Stimulated activated effector memory CD8-positive, alpha-beta T cell treated with anti-CD3 and anti-CD28 coated beads, Interleukin-12 subunit alpha, Interleukin-12 subunit beta, amount 100 ng/mL, for 72 hours (primary cell): ENCODE results near the gene SH3RF1.

ENCODE experiments used
- ATAC-seq: fragments of 150-1000 bp; cut with Tn5 transposase; 2 replicates; pipeline ENCODE4 v1.10.0; 2021
- DNase-seq, 2 donors: peaks; one replicate each; pipeline ENCODE4 v3.0.0; 2021 to 2022; ENCODE audit warnings: low spot score in 2 of 2
- H3K27ac Mint-ChIP-seq: one replicate; pipeline ENCODE4 v1.8.0; 2022; ENCODE audit warnings: mild to moderate bottlenecking, mixed read lengths
- H3K36me3 Mint-ChIP-seq: one replicate; pipeline ENCODE4 v1.8.0; 2022; ENCODE audit warnings: mild to moderate bottlenecking, mixed read lengths
- H3K4me1 Mint-ChIP-seq: one replicate; pipeline ENCODE4 v1.8.0; 2022; ENCODE audit warnings: mixed read lengths
- H3K4me3 Mint-ChIP-seq: one replicate; pipeline ENCODE4 v1.8.0; 2022; ENCODE audit warnings: mild to moderate bottlenecking, mixed read lengths
- H3K9me3 Mint-ChIP-seq: one replicate; pipeline ENCODE4 v1.8.0; 2022; ENCODE audit warnings: mixed read lengths

SH3RF1 gene

DNA sequence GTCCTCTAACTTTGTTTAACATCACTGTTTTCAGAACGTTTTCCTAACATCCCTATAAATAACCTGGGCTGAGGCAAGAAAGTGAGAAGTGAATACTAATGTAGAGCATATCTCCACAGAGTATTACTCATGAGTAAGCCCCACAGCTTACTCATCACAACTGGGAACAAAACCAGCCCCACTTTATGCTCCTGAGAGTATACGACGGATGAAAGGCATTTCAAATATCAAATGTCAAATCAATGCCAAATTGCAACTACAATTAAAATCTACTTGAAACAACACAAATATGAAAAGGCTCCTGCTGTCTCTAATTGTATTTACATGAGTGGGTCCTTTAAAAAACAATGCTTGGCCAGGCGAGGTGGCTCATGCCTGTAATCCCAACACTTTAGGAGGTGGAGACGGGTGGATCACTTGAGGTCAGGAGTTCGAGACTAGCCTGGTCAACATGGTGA is 41.2 kb downstream of the SH3RF1 start:
- no peaks in the 10 kb centered on the region for H3K4me1 Mint-ChIP-seq
- no peak overlapping the region for H3K27ac Mint-ChIP-seq
- H3K9me3 Mint-ChIP-seq = no peaks in the 10 kb centered on the region
- no peak overlapping the region for H3K4me3 Mint-ChIP-seq
- DNase-seq (no peak), ATAC-seq (no peak)
- H3K36me3 Mint-ChIP-seq = no peaks in the 10 kb centered on the region

DNA sequence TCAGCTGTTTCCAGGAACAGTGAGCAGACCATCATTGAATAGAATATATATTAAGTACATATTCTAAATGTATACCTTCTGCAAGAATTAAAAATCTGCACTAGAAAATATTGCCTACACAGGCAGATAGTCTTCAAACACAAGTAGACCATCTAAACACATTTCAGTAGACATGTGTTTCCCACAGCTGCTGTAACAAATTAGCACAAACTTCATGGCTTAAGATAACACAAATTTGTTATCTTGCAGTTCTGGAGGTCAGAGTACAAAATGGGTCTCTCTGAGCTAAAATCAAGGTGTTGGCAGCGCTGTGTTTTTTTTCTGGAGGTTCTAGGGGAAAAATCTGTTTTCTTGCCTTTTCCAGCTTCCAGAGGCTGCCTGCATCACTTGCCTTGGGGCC is 42.7 kb downstream of the SH3RF1 start:
- Mint-ChIP-seq H3K4me3 (no peak overlapping the region), H3K4me1 (no peaks in the 10 kb centered on the region)

DNA sequence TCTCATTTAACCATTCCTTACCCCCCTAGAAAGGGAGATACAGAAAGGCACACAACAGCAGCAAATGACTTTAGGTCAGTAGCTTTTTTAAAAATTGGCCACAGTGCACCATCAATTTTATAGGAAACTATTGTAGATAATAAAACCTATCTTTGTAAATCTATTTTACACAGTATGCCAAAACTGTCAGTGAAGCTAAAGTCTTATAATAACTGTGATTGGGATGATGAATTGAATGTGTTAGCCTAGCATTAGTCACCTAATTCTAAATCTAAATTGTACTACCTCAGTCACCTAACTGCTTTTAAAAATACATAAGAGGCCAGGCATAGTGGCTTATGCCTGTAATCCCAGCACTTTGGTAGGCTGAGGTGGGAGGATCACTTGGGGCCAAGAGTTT is 44.2 kb downstream of the SH3RF1 start:
- no peaks in the 10 kb centered on the region for H3K36me3 Mint-ChIP-seq
- ATAC-seq (no peak), DNase-seq (no peak)
- no peaks in the 10 kb centered on the region for H3K4me1 Mint-ChIP-seq
- no peaks in the 10 kb centered on the region for H3K9me3 Mint-ChIP-seq
- H3K27ac Mint-ChIP-seq = no peak overlapping the region
- no peak overlapping the region for H3K4me3 Mint-ChIP-seq

More for the DNA sequence above, 42.7 kb downstream of the SH3RF1 start:
- ATAC-seq = no peak
- H3K27ac Mint-ChIP-seq = no peak overlapping the region
- H3K36me3 Mint-ChIP-seq = no peaks in the 10 kb centered on the region
- no peak for DNase-seq
- no peaks in the 10 kb centered on the region for H3K9me3 Mint-ChIP-seq

DNA sequence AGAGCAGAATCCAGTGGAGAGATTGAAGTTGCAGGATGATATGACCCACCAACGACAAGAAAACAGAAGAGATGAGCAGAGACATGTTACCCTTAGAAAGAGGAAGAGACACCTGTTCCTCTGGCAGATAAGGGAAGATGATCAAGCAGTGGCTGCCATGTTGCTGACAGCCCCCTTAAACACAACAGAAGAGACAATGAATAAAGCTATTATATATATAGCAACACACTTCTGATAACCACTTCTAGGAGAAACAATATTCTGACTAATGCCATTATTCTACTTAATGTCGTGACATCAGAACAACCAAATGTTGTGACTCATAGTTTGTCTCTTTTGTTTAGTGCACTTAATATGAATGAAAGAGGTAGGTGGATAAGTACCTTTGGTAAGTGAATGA is 44.9 kb downstream of the SH3RF1 start:
- no peaks in the 10 kb centered on the region for H3K4me1 Mint-ChIP-seq
- no peaks in the 10 kb centered on the region for H3K9me3 Mint-ChIP-seq
- ATAC-seq (peak; percentile 18), DNase-seq (no peak)
- H3K36me3 Mint-ChIP-seq = no peaks in the 10 kb centered on the region
- H3K4me3 Mint-ChIP-seq = no peak overlapping the region
- no peak overlapping the region for H3K27ac Mint-ChIP-seq

DNA sequence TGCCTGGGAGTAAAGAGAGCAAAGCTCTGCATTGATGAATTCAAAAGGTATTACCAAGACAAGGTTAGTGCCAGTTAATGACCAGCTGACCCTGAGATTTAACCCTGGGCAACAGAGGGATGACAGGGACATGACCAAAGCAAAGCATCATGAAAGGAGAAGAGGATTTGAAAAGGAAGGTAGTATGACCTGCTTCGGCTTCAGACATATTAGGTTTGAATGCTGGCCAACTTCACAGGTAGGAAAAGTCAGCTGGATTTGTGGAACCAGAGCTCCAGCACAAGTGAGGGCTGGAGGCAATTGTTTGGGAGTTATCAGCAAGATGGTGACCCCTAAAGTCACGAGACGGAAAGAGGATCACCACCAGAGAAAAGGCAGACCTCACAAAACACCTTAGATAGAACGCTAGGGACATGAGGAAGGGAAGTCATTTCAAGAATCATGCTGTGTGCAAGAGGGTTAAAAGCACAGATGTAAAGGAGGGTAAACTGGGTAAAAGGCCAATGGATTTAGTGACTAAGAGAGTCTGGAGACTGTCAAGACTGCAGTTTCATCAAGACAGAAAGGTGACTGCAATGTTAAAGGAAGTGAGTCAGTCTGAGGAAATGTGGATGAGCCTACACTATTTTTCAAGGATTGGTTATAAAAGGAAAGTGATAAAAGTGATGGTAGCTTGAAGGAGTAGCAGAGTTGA is 45.6 kb downstream of the SH3RF1 start:
- no peaks in the 10 kb centered on the region for H3K36me3 Mint-ChIP-seq
- H3K4me1 Mint-ChIP-seq = no peaks in the 10 kb centered on the region
- DNase-seq = no peak
- peak; percentile 80 for ATAC-seq
- H3K4me3 Mint-ChIP-seq = no peak overlapping the region
- H3K27ac Mint-ChIP-seq = no peak overlapping the region
- no peaks in the 10 kb centered on the region for H3K9me3 Mint-ChIP-seq

DNA sequence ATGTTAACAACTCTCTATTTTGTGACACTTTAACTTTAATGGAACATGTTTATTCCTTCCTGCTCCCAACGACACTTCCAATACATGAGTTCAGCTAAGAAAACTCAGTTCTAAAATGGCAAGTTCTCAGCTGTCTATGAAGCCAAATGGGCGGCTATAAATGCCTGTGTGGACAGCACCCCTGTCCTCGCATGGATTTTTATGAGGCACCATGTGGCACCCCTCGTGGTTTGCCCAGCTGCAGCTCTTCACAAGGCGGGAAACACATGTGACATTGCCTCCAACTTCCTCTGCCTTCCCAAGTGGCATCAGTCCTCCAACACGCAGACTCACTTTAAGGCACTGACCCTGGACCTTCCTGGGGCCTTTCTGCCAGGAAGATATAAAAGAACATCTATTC is 48.0 kb downstream of the SH3RF1 start:
- no peak overlapping the region for H3K4me3 Mint-ChIP-seq
- no peaks in the 10 kb centered on the region for H3K4me1 Mint-ChIP-seq
- DNase-seq (no peak), ATAC-seq (no peak)
- no peaks in the 10 kb centered on the region for H3K9me3 Mint-ChIP-seq
- no peak overlapping the region for H3K27ac Mint-ChIP-seq
- H3K36me3 Mint-ChIP-seq = no peaks in the 10 kb centered on the region

DNA sequence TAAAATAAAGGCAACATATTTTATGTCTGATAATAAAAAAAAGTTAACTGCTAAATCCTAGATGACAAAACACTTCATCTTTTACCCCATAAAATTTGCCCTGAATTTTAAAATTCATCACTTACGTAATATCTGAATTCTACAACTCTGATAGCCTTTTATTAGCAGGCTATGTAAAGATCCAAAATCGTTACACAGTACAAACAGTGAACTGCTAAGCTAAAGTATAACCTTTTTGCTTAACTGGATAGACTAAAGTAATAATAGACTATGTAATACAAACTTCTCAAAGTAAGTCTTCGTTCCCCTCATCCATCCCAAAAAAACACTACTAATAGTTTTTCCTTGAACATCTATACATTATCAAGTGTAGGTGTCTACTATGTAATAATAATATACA is 49.1 kb downstream of the SH3RF1 start:
- Mint-ChIP-seq H3K4me3 (no peak overlapping the region), H3K9me3 (no peaks in the 10 kb centered on the region), H3K36me3 (no peaks in the 10 kb centered on the region), H3K27ac (no peak overlapping the region), H3K4me1 (no peaks in the 10 kb centered on the region)
- no peak for ATAC-seq
- no peak for DNase-seq

DNA sequence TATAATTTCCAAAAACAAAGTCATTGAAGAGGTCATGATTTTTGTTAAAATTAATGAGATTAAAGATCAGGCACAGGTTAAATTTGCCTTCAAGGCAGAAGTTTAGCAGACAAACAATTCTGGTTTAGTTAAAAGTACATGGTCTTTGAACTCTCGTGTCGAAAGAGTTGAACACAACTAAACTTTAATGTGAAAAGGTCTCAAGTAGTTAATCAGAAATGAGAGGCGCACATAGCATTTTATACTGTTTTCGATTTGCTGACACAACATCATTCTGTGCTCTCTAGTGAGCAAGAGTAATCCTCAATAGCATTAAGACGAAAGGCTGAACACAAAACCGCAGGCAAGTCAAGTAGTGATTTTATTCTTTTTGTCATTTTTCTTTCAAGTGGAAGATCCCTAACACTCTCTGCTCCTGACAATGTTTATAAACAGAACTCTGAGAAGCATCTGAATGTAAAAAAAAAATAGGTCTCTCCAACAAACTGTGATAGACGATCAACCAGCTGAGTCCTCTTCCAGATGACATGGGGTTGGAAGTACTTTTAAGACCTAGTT is 49.8 kb downstream of the SH3RF1 start:
- no peaks in the 10 kb centered on the region for H3K4me1 Mint-ChIP-seq
- H3K27ac Mint-ChIP-seq = no peak overlapping the region
- ATAC-seq (no peak), DNase-seq (no peak)
- H3K4me3 Mint-ChIP-seq = no peak overlapping the region
- no peaks in the 10 kb centered on the region for H3K36me3 Mint-ChIP-seq
- H3K9me3 Mint-ChIP-seq = no peaks in the 10 kb centered on the region

DNA sequence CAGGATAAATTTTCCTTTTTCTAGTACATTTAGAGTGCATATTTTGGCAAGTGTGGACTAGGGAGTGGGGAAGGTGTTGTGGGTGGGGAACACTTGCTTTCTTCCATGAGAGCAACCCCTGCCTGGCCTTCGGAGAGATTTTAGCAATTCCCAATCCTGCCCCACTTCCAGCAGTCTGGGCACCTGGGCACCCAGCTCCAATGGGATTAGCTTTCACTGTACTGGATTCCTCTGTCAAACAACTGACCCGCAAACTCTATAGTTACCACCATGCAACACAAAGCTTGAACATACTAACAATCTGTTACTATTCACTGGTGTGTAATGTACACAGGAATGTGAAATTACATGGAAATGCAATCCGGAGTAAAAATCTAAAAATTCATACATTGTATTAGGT is 50.3 kb downstream of the SH3RF1 start:
- ATAC-seq = no peak
- Mint-ChIP-seq H3K9me3 (no peaks in the 10 kb centered on the region), H3K4me1 (no peaks in the 10 kb centered on the region), H3K36me3 (no peaks in the 10 kb centered on the region), H3K27ac (no peak overlapping the region), H3K4me3 (no peak overlapping the region)
- DNase-seq = no peak

DNA sequence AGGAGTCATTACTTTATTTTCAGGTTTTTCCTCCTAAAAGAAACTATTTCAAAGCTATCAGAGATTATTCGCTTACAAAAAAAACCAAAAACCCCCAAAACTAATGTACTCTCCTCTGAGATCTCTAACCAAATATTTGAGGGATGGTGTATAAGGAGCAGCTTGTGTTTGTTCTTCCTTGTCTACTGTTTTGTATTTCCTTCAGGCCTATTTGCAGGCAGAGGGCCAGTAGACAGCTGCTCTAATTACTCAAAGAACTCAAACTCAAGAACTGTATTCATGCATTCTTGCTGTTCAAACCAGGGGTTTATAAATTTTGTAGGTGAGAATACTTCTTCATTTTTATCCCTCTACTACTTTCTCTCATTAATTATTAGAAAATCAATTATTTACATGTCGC is 51.3 kb downstream of the SH3RF1 start:
- H3K4me3 Mint-ChIP-seq = no peak overlapping the region
- H3K36me3 Mint-ChIP-seq = no peaks in the 10 kb centered on the region
- H3K27ac Mint-ChIP-seq = no peak overlapping the region
- DNase-seq (no peak), ATAC-seq (no peak)
- no peaks in the 10 kb centered on the region for H3K4me1 Mint-ChIP-seq
- peaks cover 1% of the 10 kb centered on the region for H3K9me3 Mint-ChIP-seq

DNA sequence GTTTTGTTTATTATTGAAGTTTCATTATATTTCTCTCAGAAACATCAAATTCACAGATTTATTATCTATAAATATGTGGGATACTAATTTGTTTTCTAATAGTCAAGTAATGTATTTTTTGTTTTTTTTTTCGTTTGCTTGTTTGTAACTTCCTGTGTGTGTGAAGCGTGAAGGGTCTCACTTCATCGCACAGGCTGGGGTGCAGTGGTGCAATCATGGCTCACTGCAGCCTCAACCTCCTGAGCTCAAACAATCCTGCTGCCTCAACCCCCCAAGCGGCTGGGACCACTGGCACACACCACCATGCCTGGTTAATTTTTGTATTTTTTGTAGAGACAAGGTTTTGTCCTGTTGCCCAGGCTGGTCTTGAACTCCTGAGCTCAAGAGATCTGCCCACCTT is 55.1 kb downstream of the SH3RF1 start:
- DNase-seq (no peak), ATAC-seq (no peak)
- H3K4me1 Mint-ChIP-seq = no peaks in the 10 kb centered on the region
- no peak overlapping the region for H3K27ac Mint-ChIP-seq
- H3K36me3 Mint-ChIP-seq = no peaks in the 10 kb centered on the region
- H3K4me3 Mint-ChIP-seq = no peak overlapping the region
- H3K9me3 Mint-ChIP-seq = peaks cover 5% of the 10 kb centered on the region

DNA sequence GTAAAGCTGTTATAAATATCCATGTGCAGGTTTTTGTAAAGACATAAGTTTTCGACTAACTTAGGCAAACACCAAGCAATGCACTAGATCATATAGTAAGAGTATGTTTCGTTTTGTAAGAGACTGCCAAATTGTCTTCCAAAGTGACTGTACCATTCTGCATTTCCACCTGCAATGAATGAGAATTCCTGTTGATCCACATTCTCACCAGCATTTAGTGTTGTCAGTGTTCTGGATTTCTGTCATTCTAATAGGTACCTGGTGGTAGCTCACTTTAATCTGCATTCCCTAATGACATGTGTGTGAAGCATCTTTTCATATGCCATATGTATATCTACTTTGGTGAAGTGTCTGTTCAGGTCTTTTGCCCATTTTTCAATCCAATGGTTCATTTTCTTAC is 57.8 kb downstream of the SH3RF1 start:
- H3K36me3 Mint-ChIP-seq = no peaks in the 10 kb centered on the region
- no peak overlapping the region for H3K4me3 Mint-ChIP-seq
- H3K4me1 Mint-ChIP-seq = no peaks in the 10 kb centered on the region
- peaks cover 8% of the 10 kb centered on the region for H3K9me3 Mint-ChIP-seq
- DNase-seq = no peak
- H3K27ac Mint-ChIP-seq = no peak overlapping the region
- no peak for ATAC-seq

DNA sequence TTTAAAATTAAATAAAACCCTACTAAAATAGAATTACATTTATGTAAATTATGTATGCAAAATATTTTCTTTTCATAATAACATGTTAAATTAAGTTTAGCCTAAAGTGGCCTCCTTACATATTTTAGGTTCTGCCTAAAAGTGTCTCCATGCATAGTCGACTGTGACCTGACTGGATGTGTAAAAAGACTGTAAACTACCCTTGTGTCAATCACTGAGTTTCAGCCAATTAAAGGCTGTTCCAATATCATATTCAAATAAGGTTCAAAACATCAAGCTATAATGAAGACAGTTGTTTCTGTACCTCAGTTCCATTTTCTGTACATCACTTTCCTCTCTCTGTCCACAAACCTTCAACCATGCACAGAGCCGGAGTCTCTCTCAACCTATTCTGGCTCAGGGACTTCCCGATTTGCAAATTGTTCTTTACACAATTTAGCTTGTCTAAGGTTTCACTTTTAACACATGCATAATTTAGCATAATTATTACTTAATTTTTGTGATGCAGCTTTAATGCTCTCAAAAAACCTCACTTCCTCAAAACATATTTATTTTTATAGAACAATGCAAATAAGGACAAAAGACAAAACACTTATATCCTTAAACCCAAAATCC is 60.1 kb downstream of the SH3RF1 start:
- no peak for ATAC-seq
- H3K4me3 Mint-ChIP-seq = no peak overlapping the region
- H3K36me3 Mint-ChIP-seq = no peaks in the 10 kb centered on the region
- peaks cover 8% of the 10 kb centered on the region for H3K9me3 Mint-ChIP-seq
- H3K27ac Mint-ChIP-seq = no peak overlapping the region
- no peaks in the 10 kb centered on the region for H3K4me1 Mint-ChIP-seq
- DNase-seq = no peak

DNA sequence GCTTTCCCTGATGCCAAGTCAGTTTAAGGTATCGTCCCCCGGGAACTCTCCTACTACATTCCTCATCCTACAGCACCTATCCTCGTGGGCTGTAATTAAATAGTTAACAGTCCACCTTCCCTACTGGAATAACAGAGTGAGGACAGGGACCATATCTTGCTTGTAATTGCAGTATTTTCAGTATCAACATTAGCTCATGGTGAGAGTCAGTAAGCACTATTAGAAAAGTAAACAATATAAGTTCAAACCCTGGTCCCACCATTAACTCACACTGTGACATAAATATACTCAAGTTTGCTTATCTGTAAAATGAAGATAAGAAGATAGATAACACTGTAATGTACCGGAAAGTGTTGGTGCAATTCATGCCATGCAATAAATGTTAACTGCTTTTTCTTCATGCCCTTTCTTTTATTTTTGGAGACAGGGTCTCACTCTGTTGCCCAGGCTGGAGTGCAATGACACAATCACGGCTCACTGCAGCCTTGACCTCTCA is 61.3 kb downstream of the SH3RF1 start:
- H3K9me3 Mint-ChIP-seq = peaks cover 7% of the 10 kb centered on the region
- H3K4me1 Mint-ChIP-seq = no peaks in the 10 kb centered on the region
- no peak for DNase-seq
- no peak overlapping the region for H3K27ac Mint-ChIP-seq
- no peak overlapping the region for H3K4me3 Mint-ChIP-seq
- no peaks in the 10 kb centered on the region for H3K36me3 Mint-ChIP-seq
- ATAC-seq = no peak

DNA sequence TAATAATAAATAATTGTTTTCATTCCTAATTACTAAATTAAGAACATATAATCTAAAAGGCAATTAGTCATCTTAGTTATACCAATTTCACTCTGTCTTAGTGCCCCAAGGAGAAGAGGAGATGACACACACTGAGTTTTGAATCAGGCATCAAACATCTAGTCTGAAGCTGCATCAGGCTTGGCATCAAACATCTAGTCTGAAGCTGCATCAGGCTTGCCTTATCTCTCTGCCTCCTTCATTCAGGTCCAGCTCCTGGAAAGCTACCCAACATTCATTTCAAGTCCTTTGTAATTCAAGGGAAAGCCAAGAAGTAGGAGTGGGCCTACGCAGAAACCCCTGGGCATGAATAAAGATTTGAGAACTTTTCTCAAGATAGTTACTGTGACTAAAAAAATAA is 62.2 kb downstream of the SH3RF1 start:
- Mint-ChIP-seq H3K36me3 (no peaks in the 10 kb centered on the region), H3K4me1 (no peaks in the 10 kb centered on the region), H3K4me3 (no peak overlapping the region), H3K9me3 (peaks cover 2% of the 10 kb centered on the region), H3K27ac (no peak overlapping the region)
- DNase-seq (no peak), ATAC-seq (no peak)

DNA sequence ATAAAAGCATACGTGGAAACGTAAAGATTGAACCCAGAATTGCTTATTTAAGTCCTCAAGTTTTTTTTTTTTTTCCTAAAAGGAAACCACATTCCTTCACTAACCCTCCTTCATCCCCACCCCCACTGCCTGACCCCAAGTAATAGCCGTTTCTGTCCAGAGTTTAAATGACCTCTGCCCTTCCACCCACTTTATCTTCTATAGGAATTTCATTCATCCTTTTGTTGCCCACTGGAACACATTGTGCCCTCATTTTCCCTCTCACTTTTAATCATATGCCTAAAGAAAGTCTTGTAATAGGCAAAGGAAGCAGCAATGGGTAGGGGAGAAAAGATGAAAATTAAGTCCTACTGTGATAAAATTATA is 62.7 kb downstream of the SH3RF1 start:
- no peak for DNase-seq
- Mint-ChIP-seq H3K27ac (no peak overlapping the region), H3K9me3 (peaks cover 2% of the 10 kb centered on the region), H3K4me3 (no peak overlapping the region), H3K4me1 (no peaks in the 10 kb centered on the region), H3K36me3 (no peaks in the 10 kb centered on the region)
- no peak for ATAC-seq
